Measurements from ENCODE around the gene KLF16. TPM values are rescaled to one million over a fixed set of nuclear protein-coding genes. Genes with fewer than 3 reads are reported as not detected.
"Not testable (repeated sequence)": the region's sequence is repeated elsewhere in the genome, so short reads cannot be mapped to it uniquely, and the experiment has no call there.

Gene KLF16
- total RNA-seq, 2 experiments from 2014 or later = 22.6 to 28.1 TPM

DNA sequence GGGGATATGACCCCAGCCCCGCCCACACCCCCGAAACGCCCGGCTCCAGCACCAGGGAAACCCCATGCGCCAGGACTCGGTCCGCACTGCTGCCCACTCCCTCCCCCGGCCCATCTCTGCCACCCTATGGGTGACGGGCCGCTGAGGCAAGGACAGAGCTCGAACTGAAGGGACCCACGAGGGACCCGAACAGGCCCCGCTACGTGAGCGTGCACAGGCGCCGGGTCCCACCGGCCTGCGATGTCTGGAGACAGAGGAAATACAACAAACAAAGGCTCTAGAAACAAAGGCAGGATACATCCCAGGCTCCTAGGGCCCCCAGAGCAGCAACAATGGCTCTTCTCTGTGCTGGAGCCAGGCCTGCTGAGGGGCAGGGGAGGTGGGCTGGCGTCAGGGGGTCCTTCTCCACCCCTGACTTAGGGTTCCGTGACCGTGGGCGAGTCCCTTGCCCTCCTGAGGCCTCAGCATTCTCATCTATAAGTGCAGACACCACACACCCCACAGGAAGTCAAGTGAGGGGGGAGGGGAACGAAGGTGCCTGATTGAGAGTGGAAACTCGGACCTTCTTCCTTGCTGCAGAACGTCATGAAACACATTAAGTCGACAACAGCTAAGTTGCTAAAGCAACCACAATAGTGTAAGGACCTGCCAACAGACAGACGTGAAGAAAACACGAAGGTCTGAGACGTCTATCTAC is 18.9 kb upstream of the KLF16 start:
- ATAC-seq (peak; percentile 63), DNase-seq (peak; percentile 92)
- Mint-ChIP-seq H3K27ac (peak overlapping the region; percentile 98), H3K4me1 (peaks cover 36% of the 10 kb centered on the region), H3K27me3 (no peaks in the 10 kb centered on the region), H3K9me3 (ENCODE audit: low read depth) (no peaks in the 10 kb centered on the region), H3K4me3 (peak overlapping the region; percentile 90), H3K36me3 (peaks cover 18% of the 10 kb centered on the region)
- CTCF ChIA-PET = interaction anchor here (0.8 to 1.6 kb wide), 5 partner anchors 8 to 48 kb away, joined by 3 to 8 read pairs (median 3); no protein-coding TSS in a partner anchor

DNA sequence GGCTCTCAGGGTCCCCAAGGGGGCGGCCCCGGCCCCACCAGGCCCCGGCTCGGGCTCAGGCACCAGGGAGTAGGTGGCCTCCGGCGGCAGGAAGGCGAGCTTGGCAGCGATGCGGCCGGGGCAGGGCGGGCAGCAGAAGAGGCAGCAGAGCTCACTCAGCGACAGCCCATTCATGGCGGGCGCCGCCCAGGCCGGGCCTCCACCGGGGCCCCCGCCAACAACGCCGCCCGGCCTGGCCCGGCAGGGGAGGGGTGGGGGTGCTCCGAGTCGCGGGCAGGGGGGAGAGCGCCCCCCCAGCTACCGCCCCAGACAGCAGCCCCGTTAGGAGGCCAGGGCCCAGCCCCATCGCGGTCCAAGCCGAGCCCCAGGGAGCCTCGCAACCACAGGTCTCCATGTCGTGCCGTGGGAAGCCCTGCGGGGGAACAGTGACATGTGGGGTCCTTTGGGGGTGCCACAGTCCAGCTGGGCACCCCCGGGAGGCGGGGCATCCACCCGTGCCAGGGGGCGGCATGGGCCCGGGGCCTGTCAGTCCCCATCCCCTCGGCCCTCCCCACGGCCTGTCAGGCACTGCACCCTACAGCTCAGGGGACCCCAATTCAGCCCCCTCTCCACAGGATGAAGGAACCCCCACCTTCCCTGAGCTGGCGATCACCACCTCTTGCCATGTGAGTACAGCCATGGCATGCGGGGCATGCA is 18.2 kb upstream of the KLF16 start:
- CTCF ChIA-PET = interaction anchor here (1.2 to 1.6 kb wide), 3 partner anchors 16 to 22 kb away, joined by 3 to 8 read pairs (median 8); no protein-coding TSS in a partner anchor
- not testable (repeated sequence) for H3K27me3 Mint-ChIP-seq; DNase-seq; H3K9me3 Mint-ChIP-seq (ENCODE audit: low read depth); ATAC-seq
- Mint-ChIP-seq H3K4me1 (peaks cover 38% of the 10 kb centered on the region), H3K27ac (peak overlapping the region; percentile 98), H3K36me3 (peaks cover 18% of the 10 kb centered on the region), H3K4me3 (peak overlapping the region; percentile 90)

DNA sequence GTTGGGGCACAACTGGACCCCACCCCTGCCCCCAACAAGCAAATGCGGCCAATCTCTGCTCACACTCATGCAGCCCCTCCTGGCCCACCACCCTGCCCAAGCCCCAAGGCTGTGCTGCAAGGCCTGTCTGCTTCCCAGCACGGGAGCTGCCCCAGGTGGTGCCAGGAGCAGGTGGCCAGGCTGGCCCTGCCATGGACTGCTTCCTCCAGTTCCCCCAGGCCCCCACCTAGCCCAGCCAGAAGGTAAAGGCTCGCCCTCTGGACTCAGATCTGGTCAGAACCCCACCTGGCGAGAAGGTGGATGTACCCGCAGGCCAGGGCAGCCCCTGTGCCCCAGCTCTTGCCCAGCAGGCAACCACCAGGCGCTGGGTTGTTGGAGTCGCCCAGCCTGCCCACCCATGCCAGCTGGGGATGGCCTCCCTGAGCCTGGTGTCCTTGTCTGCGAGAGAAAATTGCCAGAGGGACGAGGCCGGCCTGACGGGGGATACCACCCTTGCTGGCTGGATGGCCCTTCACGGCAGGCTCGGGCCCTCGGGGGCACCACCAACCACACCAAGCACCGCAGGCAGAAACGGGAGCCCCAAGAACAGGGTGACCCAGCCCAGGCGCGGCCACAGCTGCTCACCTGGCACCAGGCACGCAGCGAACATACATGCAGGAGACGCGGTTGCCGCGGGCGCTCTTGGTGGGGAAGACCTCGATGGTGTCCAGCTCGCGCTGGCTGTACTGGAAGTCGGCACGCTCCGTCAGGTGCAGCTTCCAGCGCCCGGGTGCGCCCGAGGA is 17.4 kb upstream of the KLF16 start:
- Mint-ChIP-seq H3K4me1 (peaks cover 41% of the 10 kb centered on the region), H3K4me3 (peak overlapping the region; percentile 50), H3K9me3 (ENCODE audit: low read depth) (no peaks in the 10 kb centered on the region), H3K27me3 (no peaks in the 10 kb centered on the region), H3K36me3 (peaks cover 18% of the 10 kb centered on the region), H3K27ac (peak overlapping the region; percentile 11)
- ATAC-seq (no peak), DNase-seq (no peak)
- CTCF ChIA-PET = no interaction called here

DNA sequence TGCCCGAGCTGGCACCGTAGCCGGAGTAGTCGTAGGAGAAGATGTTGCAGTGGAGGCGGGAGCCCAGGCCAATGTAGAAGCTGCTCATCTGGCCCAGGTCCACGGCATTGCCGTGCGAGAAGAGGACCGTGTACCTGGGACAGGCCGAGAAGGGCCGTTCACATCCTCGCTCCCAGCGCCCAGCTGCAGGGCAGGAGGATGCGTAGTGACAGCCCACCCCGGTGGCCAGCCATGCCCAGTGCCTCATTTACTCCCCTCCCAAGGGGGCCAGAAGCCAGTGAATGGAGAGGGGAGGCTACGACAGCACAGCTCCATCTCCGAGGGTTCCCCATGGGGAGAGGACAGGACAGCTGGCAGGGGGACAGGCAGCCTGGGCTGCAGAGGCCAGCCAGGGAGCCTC is 16.6 kb upstream of the KLF16 start:
- H3K27ac Mint-ChIP-seq; ATAC-seq; DNase-seq; H3K27me3 Mint-ChIP-seq; H3K9me3 Mint-ChIP-seq (ENCODE audit: low read depth); H3K4me3 Mint-ChIP-seq; CTCF ChIA-PET: not testable (repeated sequence)
- H3K4me1 Mint-ChIP-seq = peaks cover 37% of the 10 kb centered on the region
- peaks cover 20% of the 10 kb centered on the region for H3K36me3 Mint-ChIP-seq

DNA sequence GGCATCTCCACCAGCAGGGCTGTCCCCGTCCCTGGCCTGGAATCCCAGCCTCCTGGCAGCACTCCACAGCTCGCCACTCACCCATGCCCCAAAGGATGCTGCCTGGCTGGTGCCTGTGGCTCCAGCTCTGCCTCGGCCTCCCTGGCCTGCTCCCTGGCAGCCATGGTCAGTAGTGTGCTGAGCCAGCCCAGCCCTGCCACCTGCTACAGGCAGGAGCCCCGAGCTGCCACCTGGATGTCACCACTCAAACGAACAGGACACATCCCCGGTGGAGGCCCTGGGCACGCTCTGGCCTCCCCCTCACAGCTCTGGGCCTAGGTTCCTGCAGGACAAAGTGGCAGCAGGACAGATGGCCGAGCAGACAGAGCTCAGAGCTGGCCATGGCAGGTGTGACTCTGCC is 15.2 kb upstream of the KLF16 start:
- H3K27me3 Mint-ChIP-seq; H3K4me3 Mint-ChIP-seq; CTCF ChIA-PET; H3K27ac Mint-ChIP-seq; DNase-seq; H3K9me3 Mint-ChIP-seq (ENCODE audit: low read depth); ATAC-seq: not testable (repeated sequence)
- Mint-ChIP-seq H3K36me3 (peaks cover 20% of the 10 kb centered on the region), H3K4me1 (peaks cover 44% of the 10 kb centered on the region)

GRCh38 chr19:1877280-1877660 is 13.9 kb upstream of the KLF16 start:
- H3K4me1 Mint-ChIP-seq = peaks cover 33% of the 10 kb centered on the region
- CTCF ChIA-PET = interaction anchor here (1.2 to 1.6 kb wide), 3 partner anchors 9 to 69 kb away, joined by 3 to 16 read pairs (median 6); no protein-coding TSS in a partner anchor
- peaks cover 11% of the 10 kb centered on the region for H3K36me3 Mint-ChIP-seq
- ATAC-seq; H3K9me3 Mint-ChIP-seq (ENCODE audit: low read depth); H3K27ac Mint-ChIP-seq; DNase-seq; H3K4me3 Mint-ChIP-seq; H3K27me3 Mint-ChIP-seq: not testable (repeated sequence)

DNA sequence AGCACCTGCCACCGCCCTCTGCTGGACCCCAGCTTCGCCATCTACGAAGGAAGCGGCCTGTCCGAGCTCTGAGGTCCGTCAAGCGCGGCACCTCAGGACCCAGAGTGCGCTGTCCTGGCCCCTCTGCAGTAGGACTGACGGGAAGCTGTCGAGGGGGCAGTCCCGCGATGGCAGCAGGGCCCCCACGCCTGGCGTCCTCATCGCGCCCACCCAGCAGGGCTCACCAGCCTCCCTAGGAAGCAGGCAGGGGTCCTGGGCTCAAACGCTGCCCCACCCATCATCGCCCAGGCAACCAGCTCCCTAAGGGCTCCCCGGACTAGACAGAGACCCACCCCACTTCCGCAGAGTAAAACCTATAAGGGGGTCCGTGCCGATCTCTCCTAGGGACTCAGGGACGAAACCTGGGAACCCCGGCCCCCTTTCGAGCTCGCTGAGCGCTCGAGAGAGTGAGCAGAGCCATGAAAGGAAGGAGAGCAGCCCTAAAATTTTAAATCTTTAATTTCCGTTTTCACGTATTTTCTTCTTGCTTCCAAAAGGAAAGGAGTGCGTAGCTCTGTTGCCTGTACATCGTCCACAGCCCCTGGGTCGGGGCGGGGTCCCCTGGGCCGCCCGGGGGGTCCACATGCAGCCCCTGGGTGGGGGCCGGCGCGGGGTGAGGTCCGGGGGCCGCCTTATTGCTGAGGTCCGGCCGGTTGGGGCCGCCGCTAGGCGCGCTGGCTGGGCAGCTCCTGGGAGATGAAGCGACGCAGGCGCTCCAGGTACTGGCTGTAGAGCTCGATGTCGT is 13.3 kb upstream of the KLF16 start:
- CTCF ChIA-PET = interaction anchor here (0.8 to 2.9 kb wide), 7 partner anchors 8 to 69 kb away, joined by 3 to 27 read pairs (median 3); no protein-coding TSS in a partner anchor
- peak; percentile 6 for ATAC-seq
- H3K9me3 Mint-ChIP-seq (ENCODE audit: low read depth); DNase-seq; H3K27me3 Mint-ChIP-seq: not testable (repeated sequence)
- peaks cover 11% of the 10 kb centered on the region for H3K36me3 Mint-ChIP-seq
- H3K4me3 Mint-ChIP-seq = peak overlapping the region; percentile 99
- H3K27ac Mint-ChIP-seq = peak overlapping the region; percentile 88
- H3K4me1 Mint-ChIP-seq = peaks cover 32% of the 10 kb centered on the region

DNA sequence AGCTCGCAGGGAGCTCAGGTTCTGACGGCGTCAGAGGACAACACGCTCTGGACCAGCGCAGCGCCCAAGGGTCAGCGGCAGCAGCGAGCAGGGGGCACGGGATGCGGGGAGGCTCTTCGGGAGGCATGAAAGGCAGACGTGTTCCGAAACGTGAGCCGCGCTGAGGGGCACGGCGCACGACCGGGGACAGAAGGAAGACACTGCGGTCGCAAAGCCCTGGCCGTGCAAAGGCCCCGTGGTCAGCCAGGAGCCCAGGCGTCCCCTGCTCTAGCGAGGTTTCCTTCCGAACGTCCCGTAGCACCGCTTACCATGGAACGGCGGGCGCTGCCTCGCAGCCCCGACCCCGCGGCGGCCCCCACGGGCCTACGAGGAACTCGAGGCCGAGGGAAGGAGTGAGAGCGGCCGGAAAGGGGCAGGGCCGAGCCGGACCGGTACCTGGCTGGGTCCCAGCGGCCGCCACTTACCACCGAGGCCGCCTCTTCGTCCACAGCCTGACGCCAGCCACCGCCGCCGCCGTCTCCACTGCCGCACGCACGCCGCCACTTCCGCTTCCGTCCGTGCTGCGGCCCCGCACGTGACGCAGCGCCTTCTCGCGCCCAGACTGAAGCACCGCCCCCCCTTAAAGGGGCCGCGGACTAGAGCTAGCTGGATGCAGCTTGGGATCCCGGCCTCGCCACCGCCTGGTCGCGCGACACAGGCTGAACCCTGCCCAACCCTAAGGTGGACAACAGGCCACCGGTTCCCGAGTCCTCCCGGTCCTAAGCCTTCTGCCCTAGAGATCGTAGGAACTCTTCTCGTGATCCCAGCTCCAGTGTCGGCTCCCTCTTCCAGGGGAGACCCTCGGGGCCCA is 12.5 kb upstream of the KLF16 start:
- H3K9me3 Mint-ChIP-seq (ENCODE audit: low read depth) = no peaks in the 10 kb centered on the region
- CTCF ChIA-PET = interaction anchor here (0.6 to 2.9 kb wide), 13 partner anchors 9 to 212 kb away, joined by 3 to 27 read pairs (median 3); no protein-coding TSS in a partner anchor
- peak overlapping the region; percentile 98 for H3K27ac Mint-ChIP-seq
- peak; percentile 93 for DNase-seq
- peaks cover 11% of the 10 kb centered on the region for H3K36me3 Mint-ChIP-seq
- ATAC-seq = peak; percentile 87
- peak overlapping the region; percentile 99 for H3K4me3 Mint-ChIP-seq
- peaks cover 31% of the 10 kb centered on the region for H3K4me1 Mint-ChIP-seq
- H3K27me3 Mint-ChIP-seq = no peaks in the 10 kb centered on the region

- Mint-ChIP-seq H3K27ac (peak overlapping the region; percentile 98), H3K4me1 (peaks cover 31% of the 10 kb centered on the region), H3K36me3 (peaks cover 11% of the 10 kb centered on the region), H3K4me3 (peak overlapping the region; percentile 99)
- CTCF ChIA-PET = interaction anchor here (0.9 to 2.9 kb wide), 9 partner anchors 8 to 212 kb away, joined by 3 to 27 read pairs (median 3); no protein-coding TSS in a partner anchor
- ATAC-seq = peak; percentile 24
- not testable (repeated sequence) for H3K27me3 Mint-ChIP-seq; H3K9me3 Mint-ChIP-seq (ENCODE audit: low read depth); DNase-seq
These were observed 11.9 kb upstream of the KLF16 start for GRCh38 chr19:1875265-1875645.

DNA sequence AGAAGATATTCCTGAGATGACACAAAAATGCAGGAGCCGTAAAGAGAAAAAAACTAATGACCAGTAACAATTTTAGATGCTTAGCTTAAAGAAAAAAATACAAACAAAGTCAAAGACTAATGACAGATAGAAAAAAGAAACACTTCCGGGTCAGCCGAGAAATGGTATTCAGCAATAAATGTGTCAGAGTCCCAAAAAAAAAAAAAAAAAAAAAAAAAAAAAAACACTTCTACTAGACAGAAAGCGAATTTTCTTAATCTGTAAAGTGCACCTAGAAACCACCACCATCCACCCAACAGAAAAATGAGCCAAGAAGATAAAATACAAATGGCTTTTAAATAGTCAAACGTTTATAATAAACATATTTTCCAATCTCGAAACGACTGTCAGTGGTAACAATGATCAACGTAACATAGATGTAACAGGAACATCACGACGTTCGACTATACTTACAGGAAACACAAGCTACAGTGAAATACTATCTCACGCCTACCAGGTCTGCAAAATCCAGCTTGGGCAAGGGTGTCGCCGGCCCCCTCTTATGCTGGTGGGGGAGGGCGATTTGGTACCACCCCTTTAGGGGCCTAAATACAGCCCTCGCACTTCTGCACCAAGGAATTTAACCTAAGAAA is 11.3 kb upstream of the KLF16 start:
- peak; percentile 50 for ATAC-seq
- Mint-ChIP-seq H3K27ac (peak overlapping the region; percentile 98), H3K4me1 (peaks cover 29% of the 10 kb centered on the region), H3K27me3 (no peaks in the 10 kb centered on the region), H3K4me3 (peak overlapping the region; percentile 99), H3K36me3 (peaks cover 11% of the 10 kb centered on the region), H3K9me3 (ENCODE audit: low read depth) (no peaks in the 10 kb centered on the region)
- CTCF ChIA-PET = interaction anchor here (0.6 to 2.9 kb wide), 12 partner anchors 8 to 213 kb away, joined by 3 to 27 read pairs (median 4); no protein-coding TSS in a partner anchor
- DNase-seq = no peak
